Sigmoid colon (tissue), 4 donors: ENCODE results near the gene LYRM4.

Source experiments
- CTCF ChIP-seq, 4 experiments: fragments of 450-650 bp in 3 of 4; fragments of 200-600 bp in 1 of 4; IDR thresholded peaks; one replicate each; pipeline ENCODE4 v1.5.1; 2016 to 2019; ENCODE audit warnings: antibody characterized with exemption in 4 of 4, mild to moderate bottlenecking in 3 of 4, moderate library complexity in 2 of 4
- POLR2A ChIP-seq, 2 donors: fragments of 450-650 bp; IDR thresholded peaks; one replicate each; pipeline ENCODE4 v1.6.1; 2016; ENCODE audit warnings: antibody characterized with exemption in 2 of 2, mild to moderate bottlenecking in 2 of 2, moderate library complexity in 2 of 2
- POLR2AphosphoS5 ChIP-seq, 4 donors: sonication (generic); formaldehyde crosslinking; IDR thresholded peaks; one replicate each; pipeline ENCODE4 v1.6.1; 2017; ENCODE audit warnings: antibody characterized with exemption in 4 of 4

GRCh38 chr6:5223309-5223708 is 37.4 kb downstream of the LYRM4 start:
- TF ChIP-seq POLR2AphosphoS5 (IDR thresholded peaks at IDR 0.05) = no peak
- no peak for TF ChIP-seq CTCF (IDR thresholded peaks at IDR 0.05)
- TF ChIP-seq POLR2A (IDR thresholded peaks at IDR 0.05) = no peak
